ENCODE measurements around the gene TMEM185B. TPM values are rescaled to one million over a fixed set of nuclear protein-coding genes. Genes with fewer than 3 reads are reported as not detected.
"Not testable (repeated sequence)": the region's sequence is repeated elsewhere in the genome, so short reads cannot be mapped to it uniquely, and the experiment has no call there.

The TMEM185B gene
- polyA plus RNA-seq, 3 donors, result 23.5 to 25.9 (median 25.0) TPM

DNA sequence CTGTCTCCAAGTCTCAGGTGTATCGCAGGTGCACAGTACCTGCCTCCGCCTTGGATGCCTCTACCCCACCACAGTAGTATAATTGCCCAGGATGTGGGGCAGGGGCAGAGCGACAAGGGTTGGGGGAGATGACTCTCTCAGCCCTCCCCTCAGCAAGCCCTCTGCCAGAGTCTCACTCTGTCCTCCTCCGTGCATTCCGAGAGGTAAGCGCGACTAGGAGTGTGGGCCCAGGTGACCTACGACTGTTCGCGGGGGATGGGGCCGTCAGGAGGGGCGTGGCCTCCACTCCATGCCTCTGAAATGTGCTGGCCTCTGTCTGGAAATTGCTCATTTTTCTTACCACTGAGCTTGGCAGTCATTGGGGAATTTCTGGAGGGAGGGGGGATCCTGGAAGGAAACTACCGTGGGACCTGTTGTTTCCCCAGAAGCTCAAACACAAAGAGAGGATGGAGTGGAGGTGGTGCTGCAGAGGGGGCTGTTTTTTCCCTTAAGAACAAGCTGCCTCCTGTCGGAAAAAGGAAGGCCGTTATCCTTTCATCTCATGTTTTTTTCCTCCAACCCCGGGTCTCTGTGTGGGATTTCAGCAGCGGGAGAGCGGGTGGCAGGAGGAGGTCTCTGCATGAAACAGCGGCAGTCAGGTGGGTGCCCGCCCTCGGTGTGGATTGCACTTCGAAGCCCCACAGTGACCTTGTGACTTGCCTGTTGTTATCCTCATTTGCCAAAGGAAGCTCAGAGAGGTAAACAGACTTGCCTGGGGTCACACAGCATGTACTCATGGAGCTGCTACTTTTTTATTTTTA, 16.5 kb upstream of the TMEM185B start:
- peak in 2 of 11 donors; percentile 41 to 44 for DNase-seq (ENCODE audit: extremely low read depth in 1 of 11, low read depth in 9 of 11, low spot score in 4 of 11)

DNA sequence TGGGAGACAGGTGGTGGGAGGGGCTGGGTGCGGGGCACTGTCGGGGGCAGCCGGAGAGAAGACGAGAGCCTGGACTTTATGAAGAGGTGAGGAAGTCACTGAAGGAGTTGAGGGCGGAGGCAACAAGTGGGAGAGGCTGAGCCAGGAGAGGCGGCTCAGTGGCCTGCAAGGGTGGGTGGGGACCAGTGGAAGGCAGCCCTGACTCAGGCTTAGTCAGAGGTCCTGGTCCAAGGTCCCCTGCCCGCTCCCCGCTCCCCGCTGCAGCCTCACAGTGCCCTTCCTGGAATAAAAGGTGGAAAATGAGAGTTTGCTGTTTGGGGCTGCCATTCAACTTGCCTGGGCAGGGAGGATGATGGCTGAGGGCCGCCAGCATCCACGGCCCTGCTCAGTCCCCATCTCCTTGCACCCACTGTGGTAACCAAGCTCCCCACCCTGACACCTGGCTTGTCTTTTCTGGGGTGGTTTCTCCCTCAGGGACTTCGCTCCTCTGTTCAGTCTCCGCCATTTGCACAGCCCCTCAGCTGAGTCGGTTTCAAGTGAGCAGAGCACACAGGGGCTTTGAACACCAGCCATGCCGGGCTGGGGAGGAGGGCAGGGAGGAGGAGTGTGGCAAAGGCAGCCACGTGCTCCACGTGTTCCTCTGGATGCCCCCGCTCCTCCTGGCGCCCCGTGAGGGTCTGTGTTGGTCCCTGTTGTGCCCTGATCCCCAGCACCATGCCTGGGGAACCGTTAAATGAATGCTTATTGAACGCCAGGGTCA, 15.7 kb upstream of the TMEM185B start:
- no peak for DNase-seq (ENCODE audit: extremely low read depth in 1 of 11, low read depth in 9 of 11, low spot score in 4 of 11)

GRCh38 chr2:120237491-120237902, 14.3 kb upstream of the TMEM185B start:
- no peak for DNase-seq (ENCODE audit: extremely low read depth in 1 of 11, low read depth in 9 of 11, low spot score in 4 of 11)

GRCh38 chr2:120236791-120237190, 13.6 kb upstream of the TMEM185B start:
- DNase-seq (ENCODE audit: extremely low read depth in 1 of 11, low read depth in 9 of 11, low spot score in 4 of 11), result no peak

DNA sequence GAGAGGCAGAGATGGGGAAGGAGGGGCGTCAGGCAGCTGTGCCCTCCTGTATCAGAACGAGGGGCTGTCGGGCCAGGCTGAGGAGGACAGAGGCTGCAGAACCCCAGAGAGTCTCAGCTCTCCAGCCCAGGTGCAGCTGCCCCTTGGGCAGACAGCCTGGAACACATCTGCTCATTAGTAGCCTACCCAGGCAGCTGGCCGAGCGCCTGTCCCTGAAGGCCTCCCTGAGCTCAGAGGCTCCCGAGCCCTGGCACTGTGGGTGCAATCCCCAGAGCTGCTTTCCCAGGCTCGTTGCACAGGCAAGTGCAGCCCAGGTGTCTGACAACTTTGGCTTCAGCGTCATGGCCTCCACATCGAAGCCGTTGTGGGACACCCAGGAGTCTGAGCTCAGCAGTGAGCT, 13.1 kb upstream of the TMEM185B start:
- no peak for DNase-seq (ENCODE audit: extremely low read depth in 1 of 11, low read depth in 9 of 11, low spot score in 4 of 11)

DNA sequence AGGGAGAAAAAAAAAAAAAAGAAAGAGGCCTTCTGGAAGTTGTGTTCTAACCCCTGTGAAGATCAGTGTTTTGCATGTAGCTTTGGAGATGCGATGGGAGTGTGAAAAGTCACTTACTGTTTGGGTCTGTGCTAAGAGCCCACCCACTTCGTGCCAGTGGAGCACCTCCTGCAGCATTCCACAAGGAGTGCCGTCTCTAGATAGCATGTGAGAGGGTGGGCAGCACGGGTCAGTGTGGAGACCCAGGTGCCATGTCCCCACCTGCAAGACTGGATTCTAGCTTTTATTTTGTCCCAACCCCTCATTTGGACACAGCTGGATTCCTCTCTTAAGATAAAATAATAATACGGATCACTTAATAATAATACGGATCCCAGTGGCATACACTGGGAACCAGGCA, 12.5 kb upstream of the TMEM185B start:
- DNase-seq (ENCODE audit: extremely low read depth in 1 of 11, low read depth in 9 of 11, low spot score in 4 of 11), result no peak

- DNase-seq (ENCODE audit: extremely low read depth in 1 of 11, low read depth in 9 of 11, low spot score in 4 of 11), result not testable (repeated sequence)
Measured at GRCh38 chr2:120235158-120235557, 12.0 kb upstream of the TMEM185B start.

DNA sequence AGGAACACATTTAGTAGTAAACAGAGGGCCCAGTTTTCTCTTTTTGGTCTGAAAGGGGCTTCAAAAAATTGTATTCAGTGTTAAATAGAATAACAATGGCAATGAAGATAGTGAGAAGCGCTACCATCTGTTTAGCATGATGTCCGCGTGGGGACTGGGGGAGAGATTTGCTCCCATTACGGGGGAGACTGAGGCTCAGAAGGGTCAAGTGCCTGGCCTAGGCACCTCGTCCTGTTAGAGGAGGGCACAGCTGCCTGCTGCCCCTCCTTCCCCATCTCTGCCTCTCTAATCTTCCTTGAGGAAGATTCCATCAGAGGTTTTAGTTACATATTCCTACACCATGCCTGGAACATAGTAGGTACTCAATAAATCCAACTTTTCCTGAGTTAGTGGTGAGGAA, 10.1 kb upstream of the TMEM185B start:
- DNase-seq (ENCODE audit: extremely low read depth in 1 of 11, low read depth in 9 of 11, low spot score in 4 of 11), result no peak

GRCh38 chr2:120231974-120232635, 8.9 kb upstream of the TMEM185B start:
- DNase-seq (ENCODE audit: extremely low read depth in 1 of 11, low read depth in 9 of 11, low spot score in 4 of 11), result no peak

- no peak for DNase-seq (ENCODE audit: extremely low read depth in 1 of 11, low read depth in 9 of 11, low spot score in 4 of 11)
Measured at GRCh38 chr2:120231564-120231973, 8.4 kb upstream of the TMEM185B start.

DNA sequence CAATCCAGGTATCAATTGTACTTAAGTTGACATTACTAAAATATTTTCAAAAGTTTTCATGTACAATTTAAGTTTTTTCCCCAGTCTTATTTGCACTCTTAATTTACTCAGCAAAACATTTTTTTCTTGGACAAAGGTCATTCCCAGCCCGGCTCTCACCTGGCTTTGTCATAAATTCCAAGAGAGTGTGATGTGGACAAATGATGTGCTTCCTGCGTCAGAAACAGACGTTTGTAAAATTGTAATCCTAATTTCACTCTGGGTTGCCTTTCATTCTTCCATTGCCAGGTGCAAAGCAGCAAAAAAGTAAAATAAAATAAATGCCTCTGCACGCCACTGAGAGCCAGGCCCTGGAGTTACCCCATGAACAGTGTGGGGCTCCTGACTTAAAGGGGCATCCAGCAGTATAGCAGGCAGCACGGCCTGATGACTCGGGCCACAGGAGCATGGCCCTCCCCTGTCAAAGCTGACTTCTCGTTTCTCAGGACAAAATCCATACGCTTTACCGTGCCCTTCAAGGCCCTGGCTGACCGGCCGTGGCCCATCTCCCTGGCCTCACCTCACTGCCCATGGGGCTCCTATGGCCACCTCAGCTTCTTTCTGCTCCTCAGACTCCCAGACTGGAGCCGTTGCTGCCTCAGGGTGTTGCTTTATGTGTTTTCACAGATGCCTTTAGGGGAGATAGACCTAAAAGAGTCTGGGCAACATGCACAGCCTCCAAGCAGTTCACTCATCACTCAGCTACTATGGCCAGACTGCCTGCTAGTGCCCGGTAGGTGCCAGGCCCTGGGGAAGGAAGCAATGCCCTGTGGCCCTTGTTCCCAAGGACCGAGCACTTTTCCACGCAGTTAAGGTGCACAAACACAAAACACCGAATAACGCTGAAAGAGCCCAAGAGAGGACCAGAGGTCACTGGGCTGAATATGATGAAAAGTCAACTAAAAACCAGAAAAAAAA, 7.6 kb upstream of the TMEM185B start:
- no peak for DNase-seq (ENCODE audit: extremely low read depth in 1 of 11, low read depth in 9 of 11, low spot score in 4 of 11)

DNA sequence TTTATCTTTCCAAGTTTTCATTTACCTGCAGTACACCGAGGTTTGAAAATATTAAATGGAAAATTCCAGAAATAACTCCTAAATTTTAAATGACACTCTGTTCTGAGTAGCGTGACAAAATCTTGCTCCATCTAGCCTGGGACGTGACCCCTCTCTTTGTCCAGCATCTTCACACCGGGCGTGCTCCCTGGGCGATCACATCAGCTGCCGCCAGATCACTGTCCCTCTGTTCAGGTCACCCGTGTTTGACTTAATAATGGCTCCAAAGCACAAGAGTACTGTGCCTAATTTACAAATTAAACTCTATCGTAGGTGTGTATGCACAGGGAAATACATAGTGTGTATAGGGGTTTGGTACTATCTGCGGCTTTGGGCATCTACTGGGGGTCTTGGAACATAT, 6.1 kb upstream of the TMEM185B start:
- DNase-seq (ENCODE audit: extremely low read depth in 1 of 11, low read depth in 9 of 11, low spot score in 4 of 11), result no peak

- DNase-seq (ENCODE audit: extremely low read depth in 1 of 11, low read depth in 9 of 11, low spot score in 4 of 11), result no peak
Measured at GRCh38 chr2:120228503-120228902, 5.3 kb upstream of the TMEM185B start.

- no peak for DNase-seq (ENCODE audit: extremely low read depth in 1 of 11, low read depth in 9 of 11, low spot score in 4 of 11)
Measured at GRCh38 chr2:120227111-120227991, 4.2 kb upstream of the TMEM185B start.

DNA sequence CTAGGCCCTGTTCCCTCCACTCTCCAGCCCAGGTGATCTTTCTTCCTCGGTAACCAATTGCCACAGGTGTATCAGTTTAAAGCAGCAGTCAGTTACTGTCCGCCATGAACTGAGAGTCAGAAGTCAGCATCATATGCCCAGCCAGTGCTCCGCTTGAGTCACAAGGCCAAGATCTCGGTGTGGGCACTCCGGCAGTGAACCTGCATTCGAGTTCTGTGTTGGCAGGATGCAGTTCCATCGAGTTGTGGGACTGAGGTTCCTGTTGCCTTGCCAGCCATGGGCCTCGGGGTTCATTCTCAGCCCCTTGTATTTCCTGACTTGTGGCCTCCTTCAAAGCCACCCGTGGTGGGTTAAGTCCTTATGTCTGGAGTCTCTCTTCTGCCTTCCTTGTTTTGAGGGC, 3.1 kb upstream of the TMEM185B start:
- no peak for DNase-seq (ENCODE audit: extremely low read depth in 1 of 11, low read depth in 9 of 11, low spot score in 4 of 11)

DNA sequence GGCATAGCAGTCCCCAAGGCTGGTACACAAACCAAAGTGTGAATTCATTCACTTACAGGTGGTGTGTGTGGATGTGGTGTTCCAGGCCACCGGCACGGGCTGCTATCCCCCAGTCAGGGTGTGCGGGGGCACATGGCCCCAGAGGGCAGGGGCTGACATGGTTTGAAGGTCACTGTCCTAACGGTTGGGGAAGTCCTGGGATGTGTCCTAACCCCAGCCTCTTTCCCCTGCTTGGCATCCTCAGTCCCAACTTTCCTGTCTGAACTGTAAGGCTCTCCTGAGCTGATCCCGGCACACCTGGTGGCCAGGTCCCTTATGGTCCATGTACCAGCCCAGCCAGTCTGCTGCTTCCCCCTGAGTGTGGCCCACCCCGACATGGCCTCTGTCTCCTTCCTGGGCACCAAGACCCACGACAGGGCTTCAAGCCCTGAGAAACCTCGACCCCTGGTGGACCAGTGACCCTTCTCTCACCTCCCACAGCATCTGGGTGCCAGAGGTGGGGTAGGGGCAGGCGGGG, 2.4 kb upstream of the TMEM185B start:
- DNase-seq (ENCODE audit: extremely low read depth in 1 of 11, low read depth in 9 of 11, low spot score in 4 of 11), result no peak

- DNase-seq (ENCODE audit: extremely low read depth in 1 of 11, low read depth in 9 of 11, low spot score in 4 of 11), result no peak
Measured at GRCh38 chr2:120224735-120225548, 1.7 kb upstream of the TMEM185B start.
